GM12872 (cell line): ENCODE data around the gene PRMT3.

Experiments
- CTCF ChIP-seq: IDR thresholded peaks from 3 replicates; pipeline ENCODE4 v1.5.1; 2011; ENCODE audit warnings: low read depth, mild to moderate bottlenecking, low read length, moderate library complexity; ENCODE audit not compliant: insufficient read depth

PRMT3 gene

GRCh38 chr11:20357150-20357549 lies 30.4 kb upstream of the PRMT3 start:
- TF ChIP-seq CTCF = no peak

DNA sequence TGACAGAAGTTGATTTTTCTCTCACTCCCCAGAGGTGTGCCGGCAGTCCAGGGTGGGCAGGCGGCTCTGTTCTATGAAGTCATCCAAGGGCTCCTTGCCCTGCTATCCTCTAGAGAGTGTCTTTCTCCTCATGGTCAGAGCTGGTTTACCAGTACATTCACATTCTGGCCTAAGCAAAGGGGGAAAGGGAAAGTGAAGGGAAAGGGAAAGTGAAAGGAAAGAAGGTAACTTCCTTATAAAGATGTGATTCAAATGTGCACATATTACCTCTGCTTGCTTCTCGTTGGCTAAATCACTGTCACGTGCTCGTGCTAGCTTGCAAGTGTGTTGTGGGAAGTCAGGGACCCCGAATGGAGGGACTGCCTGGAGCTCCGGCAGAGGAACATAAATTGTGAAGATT lies 26.9 kb upstream of the PRMT3 start:
- TF ChIP-seq CTCF = no peak

DNA sequence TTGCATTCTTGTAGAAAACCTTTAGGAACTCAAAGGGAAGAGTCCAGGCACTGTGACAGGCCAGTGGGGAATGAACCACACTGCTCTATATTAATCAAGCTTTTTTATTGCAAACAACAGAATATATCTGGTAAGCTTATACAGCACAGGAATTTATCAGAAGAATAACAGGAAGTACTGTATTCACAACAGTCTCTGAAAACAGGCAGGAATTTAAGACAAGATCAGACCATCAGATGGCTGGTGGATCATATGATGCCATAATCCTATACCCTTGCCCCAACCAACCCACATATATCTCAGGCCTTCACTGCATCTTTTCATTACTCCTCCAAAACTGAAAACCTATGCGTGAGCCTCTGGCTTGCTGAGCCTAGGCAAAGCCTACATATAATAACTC lies 25.0 kb upstream of the PRMT3 start:
- no peak for TF ChIP-seq CTCF

- TF ChIP-seq CTCF = no peak
Measured at GRCh38 chr11:20363149-20363499, 24.4 kb upstream of the PRMT3 start.

DNA sequence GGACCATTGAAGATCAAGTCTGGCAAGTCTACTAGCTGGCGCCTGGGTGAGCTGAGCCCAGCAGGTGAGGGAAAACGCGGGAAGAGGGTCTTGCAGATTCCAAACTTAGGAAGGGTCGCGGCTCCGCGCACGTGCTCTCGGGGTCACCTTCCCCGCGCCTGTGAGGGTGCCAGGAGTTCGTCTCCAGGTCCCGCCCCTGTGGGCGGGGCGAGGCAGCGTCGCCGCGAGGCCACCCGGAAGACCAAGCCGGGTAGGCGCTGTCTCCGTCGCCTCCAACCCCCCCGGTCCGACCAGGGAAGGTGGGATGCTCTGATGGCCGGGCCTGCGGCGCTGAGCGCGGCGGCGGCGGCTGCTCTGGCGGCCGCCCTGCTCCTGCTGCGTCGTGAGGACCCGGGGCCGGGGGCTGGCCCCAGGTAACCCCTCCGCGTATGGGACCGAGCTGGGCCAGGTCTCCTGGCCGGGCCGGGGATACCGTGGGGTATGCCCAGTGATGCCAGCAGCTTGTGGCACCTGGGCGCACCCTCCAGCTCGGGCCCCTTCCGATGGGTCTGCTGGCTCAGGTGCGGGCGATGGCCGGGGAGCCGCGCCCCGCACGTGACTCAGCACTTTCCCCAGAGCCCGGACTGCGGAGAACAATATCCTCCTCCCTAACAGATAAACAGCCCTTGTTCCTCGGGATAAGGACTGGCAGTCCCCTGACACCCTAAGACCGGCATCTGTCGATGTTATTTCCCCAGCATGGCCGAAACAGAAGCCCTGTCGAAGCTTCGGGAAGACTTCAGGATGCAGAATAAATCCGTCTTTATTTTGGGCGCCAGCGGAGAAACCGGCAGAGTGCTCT lies 23.8 kb upstream of the PRMT3 start, which contains the start of gene HTATIP2:
TSS of gene HTATIP2 (plus strand) at position 215 of the 841 bp plus-strand sequence. CDS start at position 739, 524 bp downstream.
- TF ChIP-seq CTCF = no peak

DNA sequence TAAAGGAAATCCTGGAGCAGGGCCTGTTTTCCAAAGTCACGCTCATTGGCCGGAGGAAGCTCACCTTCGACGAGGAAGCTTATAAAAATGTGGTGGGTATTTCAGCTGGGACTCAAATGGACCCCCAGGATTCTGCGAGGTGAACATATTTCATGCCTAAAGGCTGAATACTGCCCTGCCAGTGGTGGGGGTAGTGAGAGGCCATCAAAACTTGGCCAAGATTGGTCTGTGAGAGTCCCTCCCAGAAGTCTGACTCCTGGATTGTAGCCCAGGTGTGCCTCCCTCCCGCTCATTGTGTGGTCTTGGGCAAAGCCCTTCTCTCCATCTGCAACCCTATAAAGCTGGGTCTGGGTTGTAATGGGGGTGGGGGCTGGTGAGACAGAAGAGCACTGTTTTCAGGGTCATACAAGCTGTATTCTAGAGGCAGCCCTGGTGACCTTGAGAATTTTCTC lies 23.1 kb upstream of the PRMT3 start:
- TF ChIP-seq CTCF = no peak

DNA sequence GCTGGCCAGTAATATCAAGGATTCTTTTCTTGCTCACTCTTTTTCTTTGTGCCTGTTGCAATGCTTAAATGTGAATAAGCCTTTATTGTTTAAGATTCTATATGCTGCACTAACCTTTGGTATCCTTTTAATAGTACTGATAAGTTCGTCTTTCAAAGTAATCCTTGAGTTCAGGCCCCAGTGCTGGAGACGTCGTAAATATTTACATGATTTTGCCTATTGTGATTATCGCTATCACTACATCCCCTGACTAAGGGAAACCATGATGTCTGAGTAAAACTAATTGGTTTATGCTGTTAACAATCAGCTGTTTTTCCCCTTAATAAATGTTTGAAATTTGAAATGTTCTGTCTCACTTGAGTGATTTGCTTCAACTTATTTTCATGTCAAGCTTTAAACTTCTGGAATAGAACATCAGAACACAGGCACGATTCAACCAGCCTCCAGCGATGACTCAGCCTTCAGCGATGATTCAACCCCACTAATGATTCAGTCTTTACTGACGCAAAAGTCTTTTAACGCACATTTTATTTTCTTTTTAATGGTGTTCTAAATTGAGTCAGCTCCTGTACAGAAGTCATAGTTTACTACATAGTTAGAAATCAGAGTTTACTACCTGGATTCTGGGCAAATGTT lies 20.1 kb upstream of the PRMT3 start:
- TF ChIP-seq CTCF = no peak
